H9 (cell line): ENCODE data around the gene EEF1G. TPM values are rescaled to one million over a fixed set of nuclear protein-coding genes. Genes with fewer than 3 reads are reported as not detected.

ENCODE experiments used
- DNase-seq: peaks from one replicate; pipeline ENCODE4 v3.0.0-alpha.2; 2017
- H2AFZ ChIP-seq: one replicate; pipeline ENCODE4 v1.6.1; 2013; ENCODE audit warnings: mild to moderate bottlenecking, low read length, control low read depth, moderate library complexity
- H2AK5ac ChIP-seq: 2 replicates; pipeline ENCODE4 v1.6.1; 2013; ENCODE audit warnings: low read length, control low read depth, mixed read lengths; ENCODE audit not compliant: insufficient read length
- H2BK120ac ChIP-seq: one replicate; pipeline ENCODE4 v1.6.1; 2013; ENCODE audit warnings: low read depth, mild to moderate bottlenecking, low read length, control low read depth, inconsistent platforms; ENCODE audit not compliant: poor library complexity, severe bottlenecking
- H2BK12ac ChIP-seq: 2 replicates; pipeline ENCODE4 v1.6.1; 2013; ENCODE audit warnings: low read length, control low read depth, mixed read lengths, low read depth; ENCODE audit not compliant: insufficient read length
- H2BK15ac ChIP-seq: 2 replicates; pipeline ENCODE4 v1.6.1; 2013; ENCODE audit warnings: low read depth, low read length, control low read depth
- H2BK20ac ChIP-seq: one replicate; pipeline ENCODE4 v1.6.1; 2013; ENCODE audit warnings: low read depth, mild to moderate bottlenecking, low read length, control low read depth, inconsistent platforms; ENCODE audit not compliant: poor library complexity, severe bottlenecking
- H2BK5ac ChIP-seq: 2 replicates; pipeline ENCODE4 v1.6.1; 2013; ENCODE audit warnings: low read length, control low read depth, mixed read lengths; ENCODE audit not compliant: insufficient read length
- H3K14ac ChIP-seq: 2 replicates; pipeline ENCODE4 v1.6.1; 2013; ENCODE audit warnings: low read length, control low read depth; ENCODE audit not compliant: insufficient read depth
- H3K18ac ChIP-seq: 2 replicates; pipeline ENCODE4 v1.6.1; 2013; ENCODE audit warnings: low read depth, mild to moderate bottlenecking, mixed read lengths, low read length, control low read depth; ENCODE audit not compliant: insufficient read length
- H3K23ac ChIP-seq: 2 replicates; pipeline ENCODE4 v1.6.1; 2013; ENCODE audit warnings: low read length, control low read depth, mixed read lengths, low read depth; ENCODE audit not compliant: insufficient read length
- H3K23me2 ChIP-seq: 2 replicates; pipeline ENCODE4 v1.6.1; 2013; ENCODE audit warnings: low read depth, mild to moderate bottlenecking, mixed read lengths, low read length, control low read depth; ENCODE audit not compliant: insufficient read length, poor library complexity, severe bottlenecking
- H3K27ac ChIP-seq: 2 replicates; pipeline ENCODE4 v1.5.1; 2013; ENCODE audit warnings: low read length, control low read depth, mixed read lengths, low read depth; ENCODE audit not compliant: insufficient read length
- H3K27me3 ChIP-seq: 2 replicates; pipeline ENCODE4 v1.6.1; 2013; ENCODE audit warnings: low read length, control low read depth, inconsistent platforms; ENCODE audit not compliant: insufficient read depth
- H3K4ac ChIP-seq: 2 replicates; pipeline ENCODE4 v1.6.1; 2013; ENCODE audit warnings: low read depth, mild to moderate bottlenecking, control low read depth, inconsistent platforms, low read length, moderate library complexity
- H3K4me1 ChIP-seq: 2 replicates; pipeline ENCODE4 v1.6.1; 2013; ENCODE audit warnings: low read length, control low read depth, inconsistent platforms; ENCODE audit not compliant: insufficient read depth
- H3K4me2 ChIP-seq: 2 replicates; pipeline ENCODE4 v1.6.1; 2013; ENCODE audit warnings: low read length, control low read depth, mixed read lengths; ENCODE audit not compliant: insufficient read length, insufficient read depth
- H3K56ac ChIP-seq: 2 replicates; pipeline ENCODE4 v1.6.1; 2013; ENCODE audit warnings: low read depth, mild to moderate bottlenecking, mixed read lengths, low read length, control low read depth; ENCODE audit not compliant: insufficient read length
- H3K79me1 ChIP-seq: 2 replicates; pipeline ENCODE4 v1.6.1; 2013; ENCODE audit warnings: low read depth, mild to moderate bottlenecking, moderate library complexity, low read length, control low read depth, inconsistent platforms; ENCODE audit not compliant: insufficient read depth, poor library complexity, severe bottlenecking
- H3K79me2 ChIP-seq: 2 replicates; pipeline ENCODE4 v1.6.1; 2013; ENCODE audit warnings: low read length, control low read depth, inconsistent platforms; ENCODE audit not compliant: insufficient read depth
- H3K9ac ChIP-seq: 2 replicates; pipeline ENCODE4 v1.6.1; 2013; ENCODE audit warnings: low read length, control low read depth, mixed read lengths; ENCODE audit not compliant: insufficient read length; ENCODE audit errors: extremely low read depth
- H3K9me3 ChIP-seq: one replicate; pipeline ENCODE4 v1.6.1; 2013; ENCODE audit warnings: low read depth, low read length, inconsistent platforms; ENCODE audit not compliant: control insufficient read depth
- H3T11ph ChIP-seq: one replicate; pipeline ENCODE4 v1.6.1; 2013; ENCODE audit warnings: mild to moderate bottlenecking, low read length, control low read depth, inconsistent platforms
- H4K20me1 ChIP-seq: one replicate; pipeline ENCODE4 v1.6.1; 2013; ENCODE audit not compliant: control insufficient read depth, insufficient read length, insufficient read depth
- H4K5ac ChIP-seq: 2 replicates; pipeline ENCODE4 v1.6.1; 2013; ENCODE audit warnings: low read depth, mild to moderate bottlenecking, mixed read lengths, low read length, control low read depth; ENCODE audit not compliant: insufficient read length
- H4K8ac ChIP-seq: replicated peaks from 2 replicates; pipeline ENCODE4 v1.6.1; 2013; ENCODE audit warnings: low read length, control low read depth, mixed read lengths, low read depth; ENCODE audit not compliant: insufficient read length
- H4K91ac ChIP-seq: 2 replicates; pipeline ENCODE4 v1.6.1; 2013; ENCODE audit warnings: low read depth, mild to moderate bottlenecking, moderate library complexity, mixed read lengths, low read length, control low read depth; ENCODE audit not compliant: insufficient read length
- H3K27ac Mint-ChIP-seq, 3 experiments: 2 replicates in 2 of 3; 3 replicates in 1 of 3; pipeline ENCODE4 v1.8.0; 2020 to 2021; ENCODE audit warnings: mixed read lengths in 3 of 3, mild to moderate bottlenecking in 1 of 3, moderate library complexity in 1 of 3
- H3K27me3 Mint-ChIP-seq: 2 replicates; pipeline ENCODE4 v1.8.0; 2021; ENCODE audit warnings: low read depth, mild to moderate bottlenecking, moderate library complexity, mixed read lengths
- H3K36me3 Mint-ChIP-seq, 3 experiments: 2 replicates in 2 of 3; 3 replicates in 1 of 3; pipeline ENCODE4 v1.8.0; 2020 to 2021; ENCODE audit warnings: low read depth in 3 of 3, mixed read lengths in 3 of 3; ENCODE audit not compliant: insufficient read depth in 1 of 3
- H3K4me1 Mint-ChIP-seq, 2 experiments: 2 replicates each; pipeline ENCODE4 v1.8.0; 2020; ENCODE audit warnings: mixed read lengths in 2 of 2
- H3K4me3 Mint-ChIP-seq, 2 experiments: 2 replicates in 1 of 2; 3 replicates in 1 of 2; pipeline ENCODE4 v1.8.0; 2020 to 2021; ENCODE audit warnings: mild to moderate bottlenecking in 2 of 2, mixed read lengths in 2 of 2, moderate library complexity in 1 of 2
- H3K9me3 Mint-ChIP-seq, 2 experiments: 2 replicates in 1 of 2; 3 replicates in 1 of 2; pipeline ENCODE4 v1.8.0; 2020; ENCODE audit warnings: mild to moderate bottlenecking in 2 of 2, mixed read lengths in 2 of 2, moderate library complexity in 1 of 2
- WGBS: extraction: QIAGEN DNeasy Blood & Tissue Kit; methylation state at CpG from one replicate; pipeline ENCODE4 v1.1.7; 2013; ENCODE audit warnings: missing lambda C conversion rate, low lambda C conversion rate, mixed read lengths; ENCODE audit not compliant: insufficient read length; ENCODE audit errors: extremely low coverage; 5-methylcytosine and 5-hydroxymethylcytosine counted together
- total RNA-seq: library from RNA; stranded (reverse); gene quantifications from 2 replicates; pipeline ENCODE4 v1.2.1, GENCODE V29; 2021
- TF ChIP-seq, protein P1 (sequence below): fragments of 200-600 bp; sonication (generic); conservative IDR thresholded peaks from 3 replicates; pipeline ENCODE4 v1.8.0; 2021; ENCODE audit warnings: antibody characterized with exemption, mild to moderate bottlenecking

Gene EEF1G
- total RNA-seq, 1 experiment from 2014 or later, result 1,790 TPM

DNA sequence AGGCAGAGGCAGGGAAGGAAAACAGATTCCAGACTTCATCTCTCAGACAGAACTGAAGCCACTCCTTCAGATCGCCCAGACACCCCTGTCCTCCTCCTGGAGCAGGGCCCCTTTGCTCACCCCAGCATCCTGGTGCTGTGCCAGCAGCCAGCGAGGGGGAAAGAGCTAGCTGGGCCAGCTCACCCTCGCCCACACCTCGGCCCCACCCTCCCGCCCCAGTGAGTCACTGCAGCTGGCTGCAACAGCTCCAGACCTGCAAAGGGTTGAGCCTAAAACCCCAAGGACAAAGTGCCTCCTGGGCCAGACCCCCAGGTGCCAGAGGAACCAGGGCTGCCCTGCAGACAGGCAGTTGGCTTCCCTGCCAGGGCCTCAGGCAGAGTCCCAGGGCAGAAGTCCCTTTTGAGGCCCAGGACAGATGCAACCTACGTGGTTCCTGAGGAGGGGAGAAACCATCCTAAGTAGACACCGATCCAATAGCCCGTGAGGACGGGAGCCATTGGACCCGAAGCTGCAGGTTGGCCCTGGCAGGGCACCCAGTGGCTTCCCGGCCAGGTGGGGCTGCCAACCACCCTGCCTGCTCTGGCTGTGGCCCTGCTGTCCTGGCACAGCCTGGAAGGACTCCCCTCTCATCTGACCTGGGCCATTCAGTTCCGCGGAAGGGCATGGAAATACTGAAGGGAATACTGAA lies 34.3 kb downstream of the EEF1G start:
- no peak overlapping the region for H3K4me2 ChIP-seq
- no peak overlapping the region for H3K4ac ChIP-seq
- TF ChIP-seq, protein P1, sequence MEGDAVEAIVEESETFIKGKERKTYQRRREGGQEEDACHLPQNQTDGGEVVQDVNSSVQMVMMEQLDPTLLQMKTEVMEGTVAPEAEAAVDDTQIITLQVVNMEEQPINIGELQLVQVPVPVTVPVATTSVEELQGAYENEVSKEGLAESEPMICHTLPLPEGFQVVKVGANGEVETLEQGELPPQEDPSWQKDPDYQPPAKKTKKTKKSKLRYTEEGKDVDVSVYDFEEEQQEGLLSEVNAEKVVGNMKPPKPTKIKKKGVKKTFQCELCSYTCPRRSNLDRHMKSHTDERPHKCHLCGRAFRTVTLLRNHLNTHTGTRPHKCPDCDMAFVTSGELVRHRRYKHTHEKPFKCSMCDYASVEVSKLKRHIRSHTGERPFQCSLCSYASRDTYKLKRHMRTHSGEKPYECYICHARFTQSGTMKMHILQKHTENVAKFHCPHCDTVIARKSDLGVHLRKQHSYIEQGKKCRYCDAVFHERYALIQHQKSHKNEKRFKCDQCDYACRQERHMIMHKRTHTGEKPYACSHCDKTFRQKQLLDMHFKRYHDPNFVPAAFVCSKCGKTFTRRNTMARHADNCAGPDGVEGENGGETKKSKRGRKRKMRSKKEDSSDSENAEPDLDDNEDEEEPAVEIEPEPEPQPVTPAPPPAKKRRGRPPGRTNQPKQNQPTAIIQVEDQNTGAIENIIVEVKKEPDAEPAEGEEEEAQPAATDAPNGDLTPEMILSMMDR, result no peak

More for the DNA sequence above, 34.3 kb downstream of the EEF1G start:
- no peak overlapping the region for H3K9ac ChIP-seq
- H2BK15ac ChIP-seq, result no peak overlapping the region
- H2BK12ac ChIP-seq, result no peak overlapping the region
- peaks cover 0 to 8% (median 6%) of the 10 kb centered on the region in 3 experiments; a peak in 3 of 7 replicates for H3K36me3 Mint-ChIP-seq
- H4K8ac ChIP-seq, result no peak overlapping the region
- no peaks in the 10 kb centered on the region for H3K79me2 ChIP-seq
- no peaks in the 10 kb centered on the region for H3K79me1 ChIP-seq
- no peak overlapping the region for H3K27ac ChIP-seq
- H3K27me3 Mint-ChIP-seq, result peaks cover 33% of the 10 kb centered on the region
- no peak overlapping the region for H2BK20ac ChIP-seq
- H3K4me3 Mint-ChIP-seq, result no peak overlapping the region
- no peak overlapping the region for H4K91ac ChIP-seq
- H2BK120ac ChIP-seq, result no peak overlapping the region
- H3K9me3 Mint-ChIP-seq, result no peaks in the 10 kb centered on the region
- no peaks in the 10 kb centered on the region for H4K20me1 ChIP-seq
- H3K18ac ChIP-seq, result no peak overlapping the region
- no peak overlapping the region for H2BK5ac ChIP-seq
- H3K14ac ChIP-seq, result no peak overlapping the region
- WGBS, result no CpG with 5 or more reads among the region's 13 CpGs
- no peak overlapping the region for H3K27ac Mint-ChIP-seq
- no peaks in the 10 kb centered on the region for H3K9me3 ChIP-seq
- H3K56ac ChIP-seq, result no peak overlapping the region
- H3K23ac ChIP-seq, result no peak overlapping the region
- H4K5ac ChIP-seq, result no peak overlapping the region
- no peaks in the 10 kb centered on the region for H3K23me2 ChIP-seq
- DNase-seq, result no peak
- no peak overlapping the region for H2AFZ ChIP-seq
- no peak overlapping the region for H2AK5ac ChIP-seq
- H3K4me1 Mint-ChIP-seq, result peaks cover 28 to 48% of the 10 kb centered on the region in 2 experiments
- no peak overlapping the region for H3T11ph ChIP-seq
- no peaks in the 10 kb centered on the region; the same call in 1 of the 2 replicates for H3K4me1 ChIP-seq
- H3K27me3 ChIP-seq, result peaks cover 15% of the 10 kb centered on the region
